Cardiac muscle cell (in vitro differentiated cells and primary cell): Measurements from ENCODE around the gene KRT7. TPM values are rescaled to one million over a fixed set of nuclear protein-coding genes. Genes with fewer than 3 reads are reported as not detected.

ENCODE experiments used
- DNase-seq, 2 donors: peaks; one replicate each; pipeline versions ENCODE4 v3.0.0 to v3.0.0-alpha.2; 2010 to 2017; ENCODE audit warnings: low read depth in 1 of 2, low spot score in 1 of 2
- H3K27ac ChIP-seq: fragments of 200-600 bp; sonication (generic); 2 replicates; pipeline ENCODE4 v1.5.1; 2016
- H3K27me3 ChIP-seq: fragments of 200-600 bp; sonication (generic); 2 replicates; pipeline ENCODE4 v1.6.0; 2016; ENCODE audit warnings: control low read depth
- H3K36me3 ChIP-seq: fragments of 200-600 bp; sonication (generic); 2 replicates; pipeline ENCODE4 v1.5.1; 2016; ENCODE audit warnings: control low read depth
- H3K4me1 ChIP-seq: fragments of 200-600 bp; sonication (generic); 2 replicates; pipeline ENCODE4 v1.8.1; 2017; ENCODE audit warnings: low read depth, mild to moderate bottlenecking, mixed run types
- H3K4me3 ChIP-seq: fragments of 200-600 bp; sonication (generic); 2 replicates; pipeline ENCODE4 v1.5.1; 2016; ENCODE audit warnings: mild to moderate bottlenecking
- H3K9me3 ChIP-seq: fragments of 200-600 bp; sonication (generic); 2 replicates; pipeline ENCODE4 v1.5.1; 2017; ENCODE audit warnings: low read depth, mild to moderate bottlenecking, control low read depth
- CTCF ChIP-seq: IDR thresholded peaks from 2 replicates; pipeline ENCODE4 v1.5.1; 2012; ENCODE audit warnings: low read depth, mild to moderate bottlenecking, low read length
- polyA plus RNA-seq: library from polyadenylated mRNA; unstranded; fragments of >200 nt; fragmentation: Nextera tagmentation; extraction: Ambion mirVana; gene quantifications from 2 replicates; pipeline ENCODE4 v1.2.1, GENCODE V29; 2016
- total RNA-seq: library from RNA; depleted of rRNA; stranded (reverse); fragments of >200 nt; gene quantifications from 2 replicates; pipeline ENCODE4 v1.2.3, GENCODE V29; 2016

The KRT7 gene
- total and polyA plus RNA-seq, 2 experiments from 2014 or later: 0.36 to 0.50 TPM

GRCh38 chr12:52234223-52234810 is 1.3 kb downstream of the KRT7 start:
- H3K9me3 ChIP-seq: no peaks in the 10 kb centered on the region
- H3K36me3 ChIP-seq: no peaks in the 10 kb centered on the region
- no peak overlapping the region for H3K4me3 ChIP-seq
- no peak overlapping the region for H3K27ac ChIP-seq
- TF ChIP-seq CTCF: no peak
- no peak for DNase-seq
- peaks cover 86% of the 10 kb centered on the region for H3K27me3 ChIP-seq
- H3K4me1 ChIP-seq: no peaks in the 10 kb centered on the region

DNA sequence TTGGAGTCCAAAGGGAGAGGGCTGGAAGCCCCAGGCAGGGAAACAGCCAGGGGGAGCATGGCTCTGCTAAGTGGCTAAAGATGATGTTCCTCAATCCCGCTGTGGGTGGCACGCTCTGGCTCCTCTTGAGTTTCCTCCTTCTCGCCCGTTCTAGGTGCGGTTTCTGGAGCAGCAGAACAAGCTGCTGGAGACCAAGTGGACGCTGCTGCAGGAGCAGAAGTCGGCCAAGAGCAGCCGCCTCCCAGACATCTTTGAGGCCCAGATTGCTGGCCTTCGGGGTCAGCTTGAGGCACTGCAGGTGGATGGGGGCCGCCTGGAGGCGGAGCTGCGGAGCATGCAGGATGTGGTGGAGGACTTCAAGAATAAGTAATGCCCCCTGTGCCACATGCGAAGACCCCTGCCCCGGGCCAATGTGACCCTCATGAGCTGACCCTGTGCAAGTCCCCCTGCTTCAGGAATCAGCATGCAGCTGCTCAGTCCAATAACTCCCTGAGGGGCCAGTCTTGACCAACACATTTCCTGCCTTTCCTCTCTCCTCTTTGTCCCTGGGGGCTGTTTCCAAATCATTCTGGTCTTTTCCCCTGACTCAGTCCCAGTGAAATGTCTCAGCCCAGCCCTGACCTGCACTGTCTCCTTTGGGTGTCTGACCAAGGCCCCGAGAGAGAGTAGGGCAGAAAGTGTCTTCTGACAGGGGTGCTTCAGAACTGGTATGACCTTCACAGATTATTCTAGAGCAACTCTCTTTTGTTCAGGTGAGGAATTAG is 2.1 kb downstream of the KRT7 start:
- Histone ChIP-seq H3K4me1 (no peaks in the 10 kb centered on the region), H3K9me3 (no peaks in the 10 kb centered on the region), H3K4me3 (no peak overlapping the region), H3K36me3 (no peaks in the 10 kb centered on the region), H3K27ac (no peak overlapping the region), H3K27me3 (peaks cover 83% of the 10 kb centered on the region)
- no peak for TF ChIP-seq CTCF
- DNase-seq: peak in 1 of 2 donors; percentile 50

GRCh38 chr12:52235822-52236361 is 2.8 kb downstream of the KRT7 start:
- Histone ChIP-seq H3K27me3 (peaks cover 76% of the 10 kb centered on the region), H3K4me3 (no peak overlapping the region)
- DNase-seq: no peak

GRCh38 chr12:52236386-52237050 is 3.5 kb downstream of the KRT7 start:
- DNase-seq: no peak
- Histone ChIP-seq H3K36me3 (no peaks in the 10 kb centered on the region), H3K27ac (no peak overlapping the region), H3K4me3 (no peak overlapping the region), H3K4me1 (no peaks in the 10 kb centered on the region), H3K9me3 (no peaks in the 10 kb centered on the region), H3K27me3 (peaks cover 75% of the 10 kb centered on the region)
- TF ChIP-seq CTCF: no peak

More at GRCh38 chr12:52235822-52236361, 2.8 kb downstream of the KRT7 start:
- H3K36me3 ChIP-seq: no peaks in the 10 kb centered on the region
- no peak for TF ChIP-seq CTCF
- no peaks in the 10 kb centered on the region for H3K4me1 ChIP-seq
- H3K27ac ChIP-seq: no peak overlapping the region
- H3K9me3 ChIP-seq: no peaks in the 10 kb centered on the region

GRCh38 chr12:52238207-52238840 is 5.3 kb downstream of the KRT7 start:
- peak in 1 of 2 donors; percentile 50 for DNase-seq
- no peak overlapping the region for H3K27ac ChIP-seq
- no peak overlapping the region for H3K4me3 ChIP-seq
- no peak for TF ChIP-seq CTCF
- H3K27me3 ChIP-seq: peaks cover 60% of the 10 kb centered on the region
- no peaks in the 10 kb centered on the region for H3K9me3 ChIP-seq
- no peaks in the 10 kb centered on the region for H3K4me1 ChIP-seq
- H3K36me3 ChIP-seq: no peaks in the 10 kb centered on the region
